Measurements from ENCODE around the gene PODNL1. TPM values are rescaled to one million over a fixed set of nuclear protein-coding genes. Genes with fewer than 3 reads are reported as not detected.
"Not testable (repeated sequence)": the region's sequence is repeated elsewhere in the genome, so short reads cannot be mapped to it uniquely, and the experiment has no call there.

The PODNL1 gene
- total RNA-seq, 1 donor from 2014 or later, result not detected

DNA sequence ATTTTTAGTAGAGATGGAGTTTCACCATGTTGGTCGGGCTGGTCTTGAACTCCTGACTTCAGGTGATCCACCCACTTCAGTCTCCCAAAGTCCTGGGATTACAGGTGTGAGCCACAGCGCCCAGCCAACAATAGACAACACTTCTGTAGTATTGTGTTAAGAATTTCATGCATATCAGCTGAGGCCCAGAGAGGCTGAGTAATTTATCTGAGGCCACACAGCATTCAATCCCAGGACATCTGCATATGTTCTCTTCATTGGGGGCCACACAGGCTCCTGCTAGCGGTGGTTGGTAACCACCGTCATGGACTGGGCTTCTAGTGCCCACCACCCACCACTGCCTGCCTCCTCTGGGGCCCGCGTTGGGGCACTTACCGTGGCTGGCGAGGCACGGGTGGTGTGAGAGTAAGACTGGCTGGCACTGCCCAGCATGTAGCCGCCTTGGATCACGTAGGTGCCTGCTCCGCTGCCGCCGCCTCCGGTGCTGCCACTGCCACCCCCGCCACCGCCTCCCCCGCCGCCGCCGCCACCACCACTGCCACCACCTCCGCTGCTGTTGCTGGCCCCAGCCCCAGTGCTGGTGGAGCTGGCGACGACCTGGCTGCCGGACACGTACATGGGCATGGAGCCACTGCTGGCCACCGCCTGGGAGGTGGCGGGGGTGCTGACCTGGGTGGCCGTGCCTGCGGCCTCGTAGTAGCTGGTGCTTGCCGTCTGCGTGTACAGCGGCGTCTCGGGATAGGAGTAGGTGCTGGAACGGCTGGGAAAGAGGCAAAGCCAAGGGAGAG, 34.3 kb upstream of the PODNL1 start:
- H3K27me3 ChIP-seq (ENCODE audit: control insufficient read depth, insufficient read depth, low read length), result no peaks in the 10 kb centered on the region
- no peak for TF ChIP-seq CTCF (IDR thresholded peaks at IDR 0.05; ENCODE audit: insufficient read depth, low read length, severe bottlenecking)
- no peak overlapping the region for H3K4me3 ChIP-seq (ENCODE audit: low read depth, low read length)
- FAIRE-seq (no peak), DNase-seq (ENCODE audit: low read depth) (no peak)
- peaks cover 2% of the 10 kb centered on the region for H3K36me3 ChIP-seq (ENCODE audit: control insufficient read depth, insufficient read depth, low read length)

- peak; percentile 20 for DNase-seq (ENCODE audit: low read depth)
- not testable (repeated sequence) for H3K4me3 ChIP-seq (ENCODE audit: low read depth, low read length); H3K27me3 ChIP-seq (ENCODE audit: control insufficient read depth, insufficient read depth, low read length); FAIRE-seq; H3K36me3 ChIP-seq (ENCODE audit: control insufficient read depth, insufficient read depth, low read length)
These were observed 33.7 kb upstream of the PODNL1 start for GRCh38 chr19:13971868-13972267.

DNA sequence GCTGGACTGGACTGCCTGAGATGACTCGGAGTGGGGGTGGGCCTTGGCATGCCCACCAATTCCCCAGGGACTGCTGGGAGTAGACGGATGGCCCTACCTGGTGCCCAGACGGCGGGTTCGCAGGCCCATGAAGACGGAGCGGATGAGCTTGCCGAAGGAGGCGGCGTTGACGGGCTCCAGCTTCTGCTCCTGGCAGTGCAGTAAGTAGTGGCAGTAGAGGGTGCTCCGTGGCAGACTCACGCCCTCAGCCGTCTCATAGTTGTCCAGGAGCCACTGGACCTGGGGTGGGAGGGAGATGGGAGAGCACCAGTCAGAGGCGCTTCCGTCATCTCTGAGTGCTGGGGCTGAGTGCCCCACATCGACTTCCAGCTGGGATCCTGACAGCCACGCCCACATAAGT, 31.7 kb upstream of the PODNL1 start:
- Histone ChIP-seq H3K4me3 (ENCODE audit: low read depth, low read length) (no peak overlapping the region), H3K27me3 (ENCODE audit: control insufficient read depth, insufficient read depth, low read length) (no peaks in the 10 kb centered on the region), H3K36me3 (ENCODE audit: control insufficient read depth, insufficient read depth, low read length) (peaks cover 4% of the 10 kb centered on the region)
- no peak for TF ChIP-seq CTCF (IDR thresholded peaks at IDR 0.05; ENCODE audit: insufficient read depth, low read length, severe bottlenecking)
- FAIRE-seq (no peak), DNase-seq (ENCODE audit: low read depth) (no peak)

- H3K36me3 ChIP-seq (ENCODE audit: control insufficient read depth, insufficient read depth, low read length), result peaks cover 4% of the 10 kb centered on the region
- no peak for TF ChIP-seq CTCF (IDR thresholded peaks at IDR 0.05; ENCODE audit: insufficient read depth, low read length, severe bottlenecking)
- FAIRE-seq, result no peak
- no peak for DNase-seq (ENCODE audit: low read depth)
- H3K27me3 ChIP-seq (ENCODE audit: control insufficient read depth, insufficient read depth, low read length), result no peaks in the 10 kb centered on the region
- H3K4me3 ChIP-seq (ENCODE audit: low read depth, low read length), result no peak overlapping the region
These were observed 30.8 kb upstream of the PODNL1 start for GRCh38 chr19:13968999-13969398.

GRCh38 chr19:13968383-13968935, 30.2 kb upstream of the PODNL1 start:
- H3K4me3 ChIP-seq (ENCODE audit: low read depth, low read length), result no peak overlapping the region
- FAIRE-seq (no peak), DNase-seq (ENCODE audit: low read depth) (no peak)
- TF ChIP-seq CTCF (IDR thresholded peaks at IDR 0.05; ENCODE audit: insufficient read depth, low read length, severe bottlenecking), result no peak
- H3K36me3 ChIP-seq (ENCODE audit: control insufficient read depth, insufficient read depth, low read length), result peaks cover 4% of the 10 kb centered on the region
- no peaks in the 10 kb centered on the region for H3K27me3 ChIP-seq (ENCODE audit: control insufficient read depth, insufficient read depth, low read length)

- not testable (repeated sequence) for H3K27me3 ChIP-seq (ENCODE audit: control insufficient read depth, insufficient read depth, low read length); H3K36me3 ChIP-seq (ENCODE audit: control insufficient read depth, insufficient read depth, low read length); H3K4me3 ChIP-seq (ENCODE audit: low read depth, low read length); DNase-seq (ENCODE audit: low read depth); FAIRE-seq
These were observed 29.0 kb upstream of the PODNL1 start for GRCh38 chr19:13967206-13967605.
